Activated naive CD4-positive, alpha-beta T cell treated with anti-CD3 and anti-CD28 coated beads, Interleukin-2, amount 50 U/mL, for 24 hours (primary cell): Measurements from ENCODE around the gene TNFRSF13B.
"Not testable (repeated sequence)": the region's sequence is repeated elsewhere in the genome, so short reads cannot be mapped to it uniquely, and the experiment has no call there.

Source experiments
- H3K27ac Mint-ChIP-seq: one replicate; pipeline ENCODE4 v1.8.0; 2021; ENCODE audit warnings: mild to moderate bottlenecking, mixed read lengths
- H3K27me3 Mint-ChIP-seq: one replicate; pipeline ENCODE4 v1.8.0; 2021; ENCODE audit warnings: mixed read lengths
- H3K36me3 Mint-ChIP-seq: one replicate; pipeline ENCODE4 v1.8.0; 2021; ENCODE audit warnings: mixed read lengths
- H3K4me1 Mint-ChIP-seq: one replicate; pipeline ENCODE4 v1.8.0; 2021; ENCODE audit warnings: mixed read lengths
- H3K4me3 Mint-ChIP-seq: one replicate; pipeline ENCODE4 v1.8.0; 2021; ENCODE audit warnings: mild to moderate bottlenecking, mixed read lengths
- H3K9me3 Mint-ChIP-seq: one replicate; pipeline ENCODE4 v1.8.0; 2021; ENCODE audit warnings: mixed read lengths

The TNFRSF13B gene

GRCh38 chr17:16976725-16977550 lies 5.0 kb upstream of the TNFRSF13B start:
- H3K9me3 Mint-ChIP-seq: no peaks in the 10 kb centered on the region
- no peak overlapping the region for H3K4me3 Mint-ChIP-seq
- H3K36me3 Mint-ChIP-seq: no peaks in the 10 kb centered on the region
- H3K27ac Mint-ChIP-seq: peak overlapping the region; percentile 75
- H3K27me3 Mint-ChIP-seq: no peaks in the 10 kb centered on the region
- H3K4me1 Mint-ChIP-seq: peaks cover 14% of the 10 kb centered on the region

- H3K9me3 Mint-ChIP-seq: no peaks in the 10 kb centered on the region
- H3K27me3 Mint-ChIP-seq: no peaks in the 10 kb centered on the region
- H3K27ac Mint-ChIP-seq: no peak overlapping the region
- peaks cover 14% of the 10 kb centered on the region for H3K4me1 Mint-ChIP-seq
- H3K36me3 Mint-ChIP-seq: no peaks in the 10 kb centered on the region
- H3K4me3 Mint-ChIP-seq: no peak overlapping the region
These were observed 4.1 kb upstream of the TNFRSF13B start for GRCh38 chr17:16975744-16976625.

GRCh38 chr17:16975277-16975651 lies 3.3 kb upstream of the TNFRSF13B start:
- Mint-ChIP-seq H3K27me3 (no peaks in the 10 kb centered on the region), H3K36me3 (no peaks in the 10 kb centered on the region), H3K27ac (no peak overlapping the region), H3K4me3 (no peak overlapping the region), H3K9me3 (no peaks in the 10 kb centered on the region), H3K4me1 (peaks cover 14% of the 10 kb centered on the region)

- Mint-ChIP-seq H3K9me3 (no peaks in the 10 kb centered on the region), H3K27ac (no peak overlapping the region), H3K36me3 (no peaks in the 10 kb centered on the region), H3K4me3 (no peak overlapping the region), H3K4me1 (peaks cover 14% of the 10 kb centered on the region), H3K27me3 (no peaks in the 10 kb centered on the region)
These were observed 2.8 kb upstream of the TNFRSF13B start for GRCh38 chr17:16974569-16975276.

- Mint-ChIP-seq H3K4me1 (peaks cover 14% of the 10 kb centered on the region), H3K4me3 (no peak overlapping the region), H3K27ac (no peak overlapping the region)
These were observed 2.0 kb upstream of the TNFRSF13B start for GRCh38 chr17:16973760-16974540.

GRCh38 chr17:16973043-16973442 lies 1.1 kb upstream of the TNFRSF13B start:
- H3K36me3 Mint-ChIP-seq, H3K27ac Mint-ChIP-seq, H3K4me3 Mint-ChIP-seq, H3K9me3 Mint-ChIP-seq, H3K27me3 Mint-ChIP-seq: not testable (repeated sequence)
- peaks cover 14% of the 10 kb centered on the region for H3K4me1 Mint-ChIP-seq

More at GRCh38 chr17:16973760-16974540, 2.0 kb upstream of the TNFRSF13B start:
- Mint-ChIP-seq H3K36me3 (no peaks in the 10 kb centered on the region), H3K27me3 (no peaks in the 10 kb centered on the region), H3K9me3 (no peaks in the 10 kb centered on the region)

GRCh38 chr17:16972346-16972745 lies 428 bp upstream of the TNFRSF13B start:
- Mint-ChIP-seq H3K4me1 (peaks cover 14% of the 10 kb centered on the region), H3K27me3 (no peaks in the 10 kb centered on the region), H3K4me3 (no peak overlapping the region), H3K27ac (peak overlapping the region; percentile 60), H3K36me3 (no peaks in the 10 kb centered on the region), H3K9me3 (no peaks in the 10 kb centered on the region)

- Mint-ChIP-seq H3K9me3 (no peaks in the 10 kb centered on the region), H3K4me1 (no peaks in the 10 kb centered on the region), H3K27ac (no peak overlapping the region), H3K27me3 (peaks cover 3% of the 10 kb centered on the region), H3K36me3 (no peaks in the 10 kb centered on the region), H3K4me3 (no peak overlapping the region)
These were observed 1.7 kb downstream of the TNFRSF13B start for GRCh38 chr17:16969931-16970906.

- Mint-ChIP-seq H3K27ac (no peak overlapping the region), H3K36me3 (no peaks in the 10 kb centered on the region), H3K27me3 (peaks cover 3% of the 10 kb centered on the region), H3K4me1 (no peaks in the 10 kb centered on the region), H3K4me3 (no peak overlapping the region), H3K9me3 (no peaks in the 10 kb centered on the region)
These were observed 3.1 kb downstream of the TNFRSF13B start for GRCh38 chr17:16968786-16969185.

- Mint-ChIP-seq H3K36me3 (no peaks in the 10 kb centered on the region), H3K9me3 (no peaks in the 10 kb centered on the region), H3K27ac (no peak overlapping the region), H3K27me3 (peaks cover 3% of the 10 kb centered on the region), H3K4me1 (no peaks in the 10 kb centered on the region), H3K4me3 (no peak overlapping the region)
These were observed 9.1 kb downstream of the TNFRSF13B start for GRCh38 chr17:16962804-16963203.

GRCh38 chr17:16961792-16962191 lies 10.1 kb downstream of the TNFRSF13B start:
- H3K36me3 Mint-ChIP-seq: no peaks in the 10 kb centered on the region
- no peaks in the 10 kb centered on the region for H3K4me1 Mint-ChIP-seq
- no peaks in the 10 kb centered on the region for H3K9me3 Mint-ChIP-seq
- H3K27ac Mint-ChIP-seq: no peak overlapping the region
- H3K4me3 Mint-ChIP-seq: no peak overlapping the region
- peaks cover 3% of the 10 kb centered on the region for H3K27me3 Mint-ChIP-seq

- not testable (repeated sequence) for H3K36me3 Mint-ChIP-seq, H3K9me3 Mint-ChIP-seq, H3K4me1 Mint-ChIP-seq, H3K27ac Mint-ChIP-seq, H3K4me3 Mint-ChIP-seq, H3K27me3 Mint-ChIP-seq
These were observed 10.9 kb downstream of the TNFRSF13B start for GRCh38 chr17:16961022-16961421.

- H3K4me3 Mint-ChIP-seq, H3K4me1 Mint-ChIP-seq, H3K27ac Mint-ChIP-seq, H3K36me3 Mint-ChIP-seq, H3K9me3 Mint-ChIP-seq: not testable (repeated sequence)
- peaks cover 13% of the 10 kb centered on the region for H3K27me3 Mint-ChIP-seq
These were observed 16.9 kb downstream of the TNFRSF13B start for GRCh38 chr17:16955011-16955410.

- no peak overlapping the region for H3K27ac Mint-ChIP-seq
- H3K27me3 Mint-ChIP-seq: peaks cover 13% of the 10 kb centered on the region
- no peaks in the 10 kb centered on the region for H3K4me1 Mint-ChIP-seq
- H3K4me3 Mint-ChIP-seq: no peak overlapping the region
- H3K36me3 Mint-ChIP-seq: peaks cover 2% of the 10 kb centered on the region
- peaks cover 6% of the 10 kb centered on the region for H3K9me3 Mint-ChIP-seq
These were observed 17.4 kb downstream of the TNFRSF13B start for GRCh38 chr17:16954521-16954920.
